Measurements from ENCODE around the gene MMD. TPM values are rescaled to one million over a fixed set of nuclear protein-coding genes. Genes with fewer than 3 reads are reported as not detected.

MMD gene
- total and polyA plus RNA-seq, 2 of the 13 experiments (the other 11 are each of a cell fraction or from before 2014, with no cell fraction given): 121 to 225 TPM

DNA sequence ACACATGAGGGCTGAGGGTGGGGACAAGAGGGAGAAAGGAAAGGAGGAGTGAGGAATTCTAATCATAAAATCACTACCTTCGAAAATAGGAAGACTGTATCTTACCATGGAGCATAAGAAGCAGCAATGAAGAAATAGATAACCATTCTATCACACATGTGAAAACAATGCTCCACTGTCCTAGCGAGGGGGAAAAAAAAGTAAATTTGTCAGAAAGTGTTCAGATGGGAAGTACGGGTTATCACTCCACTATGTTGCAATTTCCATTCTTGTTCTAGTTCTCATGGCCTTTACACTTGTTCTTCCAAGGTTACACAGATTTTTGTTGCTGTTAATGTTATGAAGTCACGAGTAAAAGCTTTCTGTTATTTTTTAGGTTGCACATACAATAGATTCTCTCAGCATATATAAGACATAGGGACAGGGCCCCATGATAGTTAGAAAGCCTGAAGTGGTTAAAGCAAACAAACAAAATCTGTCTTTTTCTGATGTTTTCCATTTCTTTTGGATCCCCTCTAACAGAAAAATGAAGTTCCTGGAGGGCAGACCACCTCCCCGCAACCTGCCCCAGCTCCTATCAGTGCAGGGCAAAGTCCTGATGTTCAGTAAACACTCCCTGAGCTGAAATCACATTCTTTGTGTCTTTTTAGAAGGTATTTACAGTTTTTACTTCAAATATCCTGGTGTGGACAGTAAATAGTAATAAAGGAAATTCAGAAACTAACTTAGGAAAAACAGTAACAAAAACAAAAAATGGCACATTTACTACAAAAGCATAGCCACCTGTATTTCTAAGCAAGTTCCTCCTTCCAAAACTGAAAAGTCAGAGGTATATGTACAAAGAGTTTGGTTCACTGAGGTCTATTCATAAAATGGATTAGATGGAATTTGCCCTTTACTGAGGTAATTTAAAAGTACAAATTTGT, 13.7 kb downstream of the MMD start (continued):
- TF ChIP-seq, protein P1, sequence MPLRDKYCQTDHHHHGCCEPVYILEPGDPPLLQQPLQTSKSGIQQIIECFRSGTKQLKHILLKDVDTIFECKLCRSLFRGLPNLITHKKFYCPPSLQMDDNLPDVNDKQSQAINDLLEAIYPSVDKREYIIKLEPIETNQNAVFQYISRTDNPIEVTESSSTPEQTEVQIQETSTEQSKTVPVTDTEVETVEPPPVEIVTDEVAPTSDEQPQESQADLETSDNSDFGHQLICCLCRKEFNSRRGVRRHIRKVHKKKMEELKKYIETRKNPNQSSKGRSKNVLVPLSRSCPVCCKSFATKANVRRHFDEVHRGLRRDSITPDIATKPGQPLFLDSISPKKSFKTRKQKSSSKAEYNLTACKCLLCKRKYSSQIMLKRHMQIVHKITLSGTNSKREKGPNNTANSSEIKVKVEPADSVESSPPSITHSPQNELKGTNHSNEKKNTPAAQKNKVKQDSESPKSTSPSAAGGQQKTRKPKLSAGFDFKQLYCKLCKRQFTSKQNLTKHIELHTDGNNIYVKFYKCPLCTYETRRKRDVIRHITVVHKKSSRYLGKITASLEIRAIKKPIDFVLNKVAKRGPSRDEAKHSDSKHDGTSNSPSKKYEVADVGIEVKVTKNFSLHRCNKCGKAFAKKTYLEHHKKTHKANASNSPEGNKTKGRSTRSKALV (CRISPR knock-in tag; IDR thresholded peaks at IDR 0.05): peak; percentile 74; the same call in 1 of the 2 replicates
- TF ChIP-seq MLLT10 (CRISPR knock-in tag; IDR thresholded peaks at IDR 0.05): no peak
- no peak for TF ChIP-seq HIVEP1 (CRISPR knock-in tag; IDR thresholded peaks at IDR 0.05)
- TF ChIP-seq, protein P2, sequence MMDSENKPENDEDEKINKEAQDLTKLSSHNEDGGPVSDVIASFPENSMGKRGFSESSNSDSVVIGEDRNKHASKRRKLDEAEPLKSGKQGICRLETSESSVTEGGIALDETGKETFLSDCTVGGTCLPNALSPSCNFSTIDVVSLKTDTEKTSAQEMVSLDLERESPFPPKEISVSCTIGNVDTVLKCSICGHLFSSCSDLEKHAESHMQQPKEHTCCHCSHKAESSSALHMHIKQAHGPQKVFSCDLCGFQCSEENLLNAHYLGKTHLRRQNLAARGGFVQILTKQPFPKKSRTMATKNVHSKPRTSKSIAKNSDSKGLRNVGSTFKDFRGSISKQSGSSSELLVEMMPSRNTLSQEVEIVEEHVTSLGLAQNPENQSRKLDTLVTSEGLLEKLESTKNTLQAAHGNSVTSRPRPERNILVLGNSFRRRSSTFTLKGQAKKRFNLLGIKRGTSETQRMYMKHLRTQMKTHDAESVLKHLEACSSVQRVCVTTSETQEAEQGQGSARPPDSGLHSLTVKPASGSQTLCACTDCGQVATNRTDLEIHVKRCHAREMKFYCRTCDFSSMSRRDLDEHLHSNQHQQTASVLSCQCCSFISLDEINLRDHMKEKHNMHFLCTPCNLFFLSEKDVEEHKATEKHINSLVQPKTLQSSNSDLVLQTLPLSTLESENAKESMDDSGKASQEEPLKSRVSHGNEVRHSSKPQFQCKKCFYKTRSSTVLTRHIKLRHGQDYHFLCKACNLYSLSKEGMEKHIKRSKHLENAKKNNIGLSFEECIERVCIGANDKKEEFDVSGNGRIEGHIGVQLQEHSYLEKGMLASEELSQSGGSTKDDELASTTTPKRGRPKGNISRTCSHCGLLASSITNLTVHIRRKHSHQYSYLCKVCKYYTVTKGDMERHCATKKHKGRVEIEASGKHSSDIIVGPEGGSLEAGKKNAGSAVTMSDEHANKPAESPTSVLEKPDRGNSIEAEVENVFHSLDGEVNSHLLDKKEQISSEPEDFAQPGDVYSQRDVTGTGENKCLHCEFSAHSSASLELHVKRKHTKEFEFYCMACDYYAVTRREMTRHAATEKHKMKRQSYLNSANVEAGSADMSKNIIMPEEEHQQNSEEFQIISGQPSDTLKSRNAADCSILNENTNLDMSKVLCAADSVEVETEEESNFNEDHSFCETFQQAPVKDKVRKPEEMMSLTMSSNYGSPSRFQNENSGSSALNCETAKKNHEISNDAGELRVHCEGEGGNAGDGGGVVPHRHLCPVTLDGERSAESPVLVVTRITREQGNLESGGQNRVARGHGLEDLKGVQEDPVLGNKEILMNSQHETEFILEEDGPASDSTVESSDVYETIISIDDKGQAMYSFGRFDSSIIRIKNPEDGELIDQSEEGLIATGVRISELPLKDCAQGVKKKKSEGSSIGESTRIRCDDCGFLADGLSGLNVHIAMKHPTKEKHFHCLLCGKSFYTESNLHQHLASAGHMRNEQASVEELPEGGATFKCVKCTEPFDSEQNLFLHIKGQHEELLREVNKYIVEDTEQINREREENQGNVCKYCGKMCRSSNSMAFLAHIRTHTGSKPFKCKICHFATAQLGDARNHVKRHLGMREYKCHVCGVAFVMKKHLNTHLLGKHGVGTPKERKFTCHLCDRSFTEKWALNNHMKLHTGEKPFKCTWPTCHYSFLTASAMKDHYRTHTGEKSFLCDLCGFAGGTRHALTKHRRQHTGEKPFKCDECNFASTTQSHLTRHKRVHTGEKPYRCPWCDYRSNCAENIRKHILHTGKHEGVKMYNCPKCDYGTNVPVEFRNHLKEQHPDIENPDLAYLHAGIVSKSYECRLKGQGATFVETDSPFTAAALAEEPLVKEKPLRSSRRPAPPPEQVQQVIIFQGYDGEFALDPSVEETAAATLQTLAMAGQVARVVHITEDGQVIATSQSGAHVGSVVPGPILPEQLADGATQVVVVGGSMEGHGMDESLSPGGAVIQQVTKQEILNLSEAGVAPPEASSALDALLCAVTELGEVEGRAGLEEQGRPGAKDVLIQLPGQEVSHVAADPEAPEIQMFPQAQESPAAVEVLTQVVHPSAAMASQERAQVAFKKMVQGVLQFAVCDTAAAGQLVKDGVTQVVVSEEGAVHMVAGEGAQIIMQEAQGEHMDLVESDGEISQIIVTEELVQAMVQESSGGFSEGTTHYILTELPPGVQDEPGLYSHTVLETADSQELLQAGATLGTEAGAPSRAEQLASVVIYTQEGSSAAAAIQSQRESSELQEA (CRISPR knock-in tag; IDR thresholded peaks at IDR 0.05; ENCODE audit: not compliant biosample characterization): no peak
- TF ChIP-seq YEATS2 (CRISPR knock-in tag; IDR thresholded peaks at IDR 0.05; ENCODE audit: borderline replicate concordance): no peak; the same call in 1 of the 2 replicates
- TF ChIP-seq, protein P3, sequence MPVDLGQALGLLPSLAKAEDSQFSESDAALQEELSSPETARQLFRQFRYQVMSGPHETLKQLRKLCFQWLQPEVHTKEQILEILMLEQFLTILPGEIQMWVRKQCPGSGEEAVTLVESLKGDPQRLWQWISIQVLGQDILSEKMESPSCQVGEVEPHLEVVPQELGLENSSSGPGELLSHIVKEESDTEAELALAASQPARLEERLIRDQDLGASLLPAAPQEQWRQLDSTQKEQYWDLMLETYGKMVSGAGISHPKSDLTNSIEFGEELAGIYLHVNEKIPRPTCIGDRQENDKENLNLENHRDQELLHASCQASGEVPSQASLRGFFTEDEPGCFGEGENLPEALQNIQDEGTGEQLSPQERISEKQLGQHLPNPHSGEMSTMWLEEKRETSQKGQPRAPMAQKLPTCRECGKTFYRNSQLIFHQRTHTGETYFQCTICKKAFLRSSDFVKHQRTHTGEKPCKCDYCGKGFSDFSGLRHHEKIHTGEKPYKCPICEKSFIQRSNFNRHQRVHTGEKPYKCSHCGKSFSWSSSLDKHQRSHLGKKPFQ (CRISPR knock-in tag; IDR thresholded peaks at IDR 0.05; ENCODE audit: insufficient replicate concordance): peak; percentile 94
- TF ChIP-seq, protein P4, sequence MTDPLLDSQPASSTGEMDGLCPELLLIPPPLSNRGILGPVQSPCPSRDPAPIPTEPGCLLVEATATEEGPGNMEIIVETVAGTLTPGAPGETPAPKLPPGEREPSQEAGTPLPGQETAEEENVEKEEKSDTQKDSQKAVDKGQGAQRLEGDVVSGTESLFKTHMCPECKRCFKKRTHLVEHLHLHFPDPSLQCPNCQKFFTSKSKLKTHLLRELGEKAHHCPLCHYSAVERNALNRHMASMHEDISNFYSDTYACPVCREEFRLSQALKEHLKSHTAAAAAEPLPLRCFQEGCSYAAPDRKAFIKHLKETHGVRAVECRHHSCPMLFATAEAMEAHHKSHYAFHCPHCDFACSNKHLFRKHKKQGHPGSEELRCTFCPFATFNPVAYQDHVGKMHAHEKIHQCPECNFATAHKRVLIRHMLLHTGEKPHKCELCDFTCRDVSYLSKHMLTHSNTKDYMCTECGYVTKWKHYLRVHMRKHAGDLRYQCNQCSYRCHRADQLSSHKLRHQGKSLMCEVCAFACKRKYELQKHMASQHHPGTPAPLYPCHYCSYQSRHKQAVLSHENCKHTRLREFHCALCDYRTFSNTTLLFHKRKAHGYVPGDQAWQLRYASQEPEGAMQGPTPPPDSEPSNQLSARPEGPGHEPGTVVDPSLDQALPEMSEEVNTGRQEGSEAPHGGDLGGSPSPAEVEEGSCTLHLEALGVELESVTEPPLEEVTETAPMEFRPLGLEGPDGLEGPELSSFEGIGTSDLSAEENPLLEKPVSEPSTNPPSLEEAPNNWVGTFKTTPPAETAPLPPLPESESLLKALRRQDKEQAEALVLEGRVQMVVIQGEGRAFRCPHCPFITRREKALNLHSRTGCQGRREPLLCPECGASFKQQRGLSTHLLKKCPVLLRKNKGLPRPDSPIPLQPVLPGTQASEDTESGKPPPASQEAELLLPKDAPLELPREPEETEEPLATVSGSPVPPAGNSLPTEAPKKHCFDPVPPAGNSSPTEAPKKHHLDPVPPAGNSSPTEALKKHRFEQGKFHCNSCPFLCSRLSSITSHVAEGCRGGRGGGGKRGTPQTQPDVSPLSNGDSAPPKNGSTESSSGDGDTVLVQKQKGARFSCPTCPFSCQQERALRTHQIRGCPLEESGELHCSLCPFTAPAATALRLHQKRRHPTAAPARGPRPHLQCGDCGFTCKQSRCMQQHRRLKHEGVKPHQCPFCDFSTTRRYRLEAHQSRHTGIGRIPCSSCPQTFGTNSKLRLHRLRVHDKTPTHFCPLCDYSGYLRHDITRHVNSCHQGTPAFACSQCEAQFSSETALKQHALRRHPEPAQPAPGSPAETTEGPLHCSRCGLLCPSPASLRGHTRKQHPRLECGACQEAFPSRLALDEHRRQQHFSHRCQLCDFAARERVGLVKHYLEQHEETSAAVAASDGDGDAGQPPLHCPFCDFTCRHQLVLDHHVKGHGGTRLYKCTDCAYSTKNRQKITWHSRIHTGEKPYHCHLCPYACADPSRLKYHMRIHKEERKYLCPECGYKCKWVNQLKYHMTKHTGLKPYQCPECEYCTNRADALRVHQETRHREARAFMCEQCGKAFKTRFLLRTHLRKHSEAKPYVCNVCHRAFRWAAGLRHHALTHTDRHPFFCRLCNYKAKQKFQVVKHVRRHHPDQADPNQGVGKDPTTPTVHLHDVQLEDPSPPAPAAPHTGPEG (CRISPR knock-in tag; IDR thresholded peaks at IDR 0.05): no peak
- TF ChIP-seq GABPA (IDR thresholded peaks at IDR 0.05; ENCODE audit: low read depth, low read length): no peak
- TF ChIP-seq GABPA (CRISPR knock-in tag; IDR thresholded peaks at IDR 0.05; ENCODE audit: low read depth): 0 out of 2 replicates have a peak, but pooled peaks have one; percentile 3
